Measurements from ENCODE around the gene RNF149.
A peak's percentile ranks its signal among the peaks of the same experiment; 100 is the strongest.

Gene RNF149

GRCh38 chr2:101310090-101310833, 1.8 kb upstream of the RNF149 start:
- Mint-ChIP-seq H3K4me3 (no peak overlapping the region), H3K4me1 (peaks cover 47% of the 10 kb centered on the region), H3K27me3 (no peaks in the 10 kb centered on the region), H3K36me3 (peaks cover 8% of the 10 kb centered on the region), H3K9me3 (no peaks in the 10 kb centered on the region), H3K27ac (peak overlapping the region; percentile 71)
- ATAC-seq: no peak

- Mint-ChIP-seq H3K9me3 (no peaks in the 10 kb centered on the region), H3K27ac (peak overlapping the region; percentile 83), H3K4me3 (peak overlapping the region; percentile 87), H3K36me3 (peaks cover 18% of the 10 kb centered on the region), H3K27me3 (no peaks in the 10 kb centered on the region), H3K4me1 (peaks cover 61% of the 10 kb centered on the region)
- ATAC-seq: peak; percentile 53
Measured at GRCh38 chr2:101307950-101308431, 510 bp downstream of the RNF149 start.

GRCh38 chr2:101307503-101307902, 998 bp downstream of the RNF149 start:
- no peak for ATAC-seq
- Mint-ChIP-seq H3K4me1 (peaks cover 66% of the 10 kb centered on the region), H3K9me3 (no peaks in the 10 kb centered on the region)

GRCh38 chr2:101306410-101306809, 2.1 kb downstream of the RNF149 start:
- H3K27ac Mint-ChIP-seq: peak overlapping the region; percentile 83

More at GRCh38 chr2:101307503-101307902, 998 bp downstream of the RNF149 start:
- H3K27ac Mint-ChIP-seq: peak overlapping the region; percentile 83
- H3K36me3 Mint-ChIP-seq: peaks cover 20% of the 10 kb centered on the region
- H3K27me3 Mint-ChIP-seq: no peaks in the 10 kb centered on the region
- H3K4me3 Mint-ChIP-seq: peak overlapping the region; percentile 87

GRCh38 chr2:101305492-101306078, 2.9 kb downstream of the RNF149 start:
- H3K4me1 Mint-ChIP-seq: peaks cover 72% of the 10 kb centered on the region
- H3K9me3 Mint-ChIP-seq: no peaks in the 10 kb centered on the region
- peak overlapping the region; percentile 36 for H3K4me3 Mint-ChIP-seq
- peak overlapping the region; percentile 62 for H3K27ac Mint-ChIP-seq
- no peaks in the 10 kb centered on the region for H3K27me3 Mint-ChIP-seq
- peaks cover 28% of the 10 kb centered on the region for H3K36me3 Mint-ChIP-seq
- ATAC-seq: no peak

More at GRCh38 chr2:101306410-101306809, 2.1 kb downstream of the RNF149 start:
- ATAC-seq: no peak
- H3K4me1 Mint-ChIP-seq: peaks cover 72% of the 10 kb centered on the region
- H3K9me3 Mint-ChIP-seq: no peaks in the 10 kb centered on the region
- H3K27me3 Mint-ChIP-seq: no peaks in the 10 kb centered on the region
- H3K4me3 Mint-ChIP-seq: peak overlapping the region; percentile 87
- peaks cover 28% of the 10 kb centered on the region for H3K36me3 Mint-ChIP-seq

- Mint-ChIP-seq H3K9me3 (no peaks in the 10 kb centered on the region), H3K4me1 (peaks cover 72% of the 10 kb centered on the region), H3K27me3 (no peaks in the 10 kb centered on the region), H3K36me3 (peaks cover 28% of the 10 kb centered on the region), H3K27ac (peak overlapping the region; percentile 62), H3K4me3 (no peak overlapping the region)
- ATAC-seq: no peak
Measured at GRCh38 chr2:101305035-101305434, 3.5 kb downstream of the RNF149 start.

- Mint-ChIP-seq H3K36me3 (peaks cover 28% of the 10 kb centered on the region), H3K4me3 (no peak overlapping the region), H3K27ac (peak overlapping the region; percentile 27)
Measured at GRCh38 chr2:101303688-101304087, 4.8 kb downstream of the RNF149 start.

GRCh38 chr2:101302016-101302415, 6.5 kb downstream of the RNF149 start:
- Mint-ChIP-seq H3K36me3 (peaks cover 33% of the 10 kb centered on the region), H3K4me3 (no peak overlapping the region)
- no peak for ATAC-seq

More at GRCh38 chr2:101303688-101304087, 4.8 kb downstream of the RNF149 start:
- Mint-ChIP-seq H3K27me3 (no peaks in the 10 kb centered on the region), H3K9me3 (no peaks in the 10 kb centered on the region), H3K4me1 (peaks cover 85% of the 10 kb centered on the region)
- no peak for ATAC-seq

GRCh38 chr2:101300836-101301235, 7.7 kb downstream of the RNF149 start:
- Mint-ChIP-seq H3K27ac (no peak overlapping the region), H3K36me3 (peaks cover 28% of the 10 kb centered on the region), H3K4me1 (peaks cover 91% of the 10 kb centered on the region), H3K27me3 (no peaks in the 10 kb centered on the region), H3K9me3 (no peaks in the 10 kb centered on the region), H3K4me3 (no peak overlapping the region)
- ATAC-seq: no peak

More at GRCh38 chr2:101302016-101302415, 6.5 kb downstream of the RNF149 start:
- Mint-ChIP-seq H3K27me3 (no peaks in the 10 kb centered on the region), H3K9me3 (no peaks in the 10 kb centered on the region), H3K27ac (peak overlapping the region; percentile 15), H3K4me1 (peaks cover 91% of the 10 kb centered on the region)

- peaks cover 85% of the 10 kb centered on the region for H3K4me1 Mint-ChIP-seq
- H3K4me3 Mint-ChIP-seq: no peak overlapping the region
- H3K27ac Mint-ChIP-seq: no peak overlapping the region
- peaks cover 24% of the 10 kb centered on the region for H3K36me3 Mint-ChIP-seq
- no peaks in the 10 kb centered on the region for H3K9me3 Mint-ChIP-seq
- no peak for ATAC-seq
- H3K27me3 Mint-ChIP-seq: no peaks in the 10 kb centered on the region
Measured at GRCh38 chr2:101300164-101300563, 8.3 kb downstream of the RNF149 start.

- Mint-ChIP-seq H3K27ac (no peak overlapping the region), H3K36me3 (peaks cover 23% of the 10 kb centered on the region)
- ATAC-seq: no peak
Measured at GRCh38 chr2:101299604-101300003, 8.9 kb downstream of the RNF149 start.

GRCh38 chr2:101297383-101297782, 11.1 kb downstream of the RNF149 start:
- ATAC-seq: no peak
- Mint-ChIP-seq H3K27me3 (no peaks in the 10 kb centered on the region), H3K9me3 (no peaks in the 10 kb centered on the region), H3K4me3 (no peak overlapping the region), H3K4me1 (peaks cover 66% of the 10 kb centered on the region), H3K27ac (no peak overlapping the region), H3K36me3 (peaks cover 11% of the 10 kb centered on the region)

More at GRCh38 chr2:101299604-101300003, 8.9 kb downstream of the RNF149 start:
- Mint-ChIP-seq H3K27me3 (no peaks in the 10 kb centered on the region), H3K9me3 (no peaks in the 10 kb centered on the region), H3K4me3 (no peak overlapping the region), H3K4me1 (peaks cover 83% of the 10 kb centered on the region)

GRCh38 chr2:101296371-101296770, 12.1 kb downstream of the RNF149 start:
- no peak overlapping the region for H3K4me3 Mint-ChIP-seq
- ATAC-seq: no peak
- peaks cover 56% of the 10 kb centered on the region for H3K4me1 Mint-ChIP-seq
- H3K27me3 Mint-ChIP-seq: no peaks in the 10 kb centered on the region
- H3K27ac Mint-ChIP-seq: no peak overlapping the region
- no peaks in the 10 kb centered on the region for H3K9me3 Mint-ChIP-seq
- peaks cover 5% of the 10 kb centered on the region for H3K36me3 Mint-ChIP-seq

- H3K4me3 Mint-ChIP-seq: no peak overlapping the region
Measured at GRCh38 chr2:101295895-101296294, 12.6 kb downstream of the RNF149 start.

GRCh38 chr2:101294861-101295260, 13.6 kb downstream of the RNF149 start:
- Mint-ChIP-seq H3K27me3 (no peaks in the 10 kb centered on the region), H3K4me1 (peaks cover 41% of the 10 kb centered on the region), H3K36me3 (peaks cover 5% of the 10 kb centered on the region), H3K4me3 (no peak overlapping the region), H3K27ac (no peak overlapping the region), H3K9me3 (no peaks in the 10 kb centered on the region)
- no peak for ATAC-seq

More at GRCh38 chr2:101295895-101296294, 12.6 kb downstream of the RNF149 start:
- no peak overlapping the region for H3K27ac Mint-ChIP-seq
- peaks cover 5% of the 10 kb centered on the region for H3K36me3 Mint-ChIP-seq
- no peaks in the 10 kb centered on the region for H3K27me3 Mint-ChIP-seq
- no peaks in the 10 kb centered on the region for H3K9me3 Mint-ChIP-seq
- H3K4me1 Mint-ChIP-seq: peaks cover 51% of the 10 kb centered on the region
- ATAC-seq: no peak

All from stimulated activated memory B cell treated with anti-CD40 and anti-IgM and Interleukin-4, amounts not matched to agents 10 μg/mL and 1 μg/mL and 100 μg/mL, for 72 hours (primary cell).